Measurements from ENCODE around the gene ABCC6.

- TF ChIP-seq CTCF (IDR thresholded peaks at IDR 0.05) (no peak), EP300 (IDR thresholded peaks at IDR 0.05) (no peak)
These were observed 68.1 kb downstream of the ABCC6 start for GRCh38 chr16:16155234-16155633.
